ENCODE results near the gene GRIN2A.

GRIN2A gene

GRCh38 chr16:9800186-9800738 lies 382.0 kb downstream of the GRIN2A start:
- TF ChIP-seq SPI1 (IDR thresholded peaks at IDR 0.05; ENCODE audit: borderline replicate concordance, low read depth) (no peak), GABPA (IDR thresholded peaks at IDR 0.05; ENCODE audit: low read depth) (no peak), CTCF (IDR thresholded peaks at IDR 0.05; ENCODE audit: insufficient read depth, low read length) (no peak)
- H3K27ac ChIP-seq (replicated peaks) = no peak overlapping the region
- H3K27me3 ChIP-seq (ENCODE audit: insufficient read depth, poor library complexity, severe bottlenecking) = no peaks in the 10 kb centered on the region
- no peak for DNase-seq (ENCODE audit: low read depth in 1 of 2, low spot score in 1 of 2)
- H3K4me3 ChIP-seq (replicated peaks; ENCODE audit: insufficient read depth, low read length) = no peak overlapping the region

GRCh38 chr16:9798952-9799580 lies 383.2 kb downstream of the GRIN2A start:
- TF ChIP-seq CTCF (IDR thresholded peaks at IDR 0.05; ENCODE audit: insufficient read depth, low read length) (no peak), REST (IDR thresholded peaks at IDR 0.05; ENCODE audit: insufficient replicate concordance, low read depth) (no peak), GABPA (IDR thresholded peaks at IDR 0.05; ENCODE audit: low read depth) (no peak), SPI1 (IDR thresholded peaks at IDR 0.05; ENCODE audit: borderline replicate concordance, low read depth) (no peak), POLR2AphosphoS5 (IDR thresholded peaks at IDR 0.05; ENCODE audit: low read depth) (no peak)
- H3K27me3 ChIP-seq (ENCODE audit: insufficient read depth, poor library complexity, severe bottlenecking) = no peaks in the 10 kb centered on the region
- DNase-seq (ENCODE audit: low read depth in 1 of 2, low spot score in 1 of 2) = no peak
- no peak overlapping the region for H3K27ac ChIP-seq (replicated peaks)
- H3K4me3 ChIP-seq (replicated peaks; ENCODE audit: insufficient read depth, low read length) = no peak overlapping the region

GRCh38 chr16:9798474-9798873 lies 383.8 kb downstream of the GRIN2A start:
- H3K27me3 ChIP-seq (ENCODE audit: insufficient read depth, poor library complexity, severe bottlenecking) = no peaks in the 10 kb centered on the region
- no peak overlapping the region for H3K27ac ChIP-seq (replicated peaks)
- H3K4me3 ChIP-seq (replicated peaks; ENCODE audit: insufficient read depth, low read length) = no peak overlapping the region
- TF ChIP-seq CTCF (IDR thresholded peaks at IDR 0.05; ENCODE audit: insufficient read depth, low read length) (no peak), GABPA (IDR thresholded peaks at IDR 0.05; ENCODE audit: low read depth) (no peak), POLR2AphosphoS5 (IDR thresholded peaks at IDR 0.05; ENCODE audit: low read depth) (no peak), REST (IDR thresholded peaks at IDR 0.05; ENCODE audit: insufficient replicate concordance, low read depth) (no peak), SPI1 (IDR thresholded peaks at IDR 0.05; ENCODE audit: borderline replicate concordance, low read depth) (no peak)
- no peak for DNase-seq (ENCODE audit: low read depth in 1 of 2, low spot score in 1 of 2)

GRCh38 chr16:9797306-9797705 lies 384.9 kb downstream of the GRIN2A start:
- DNase-seq (ENCODE audit: low read depth in 1 of 2, low spot score in 1 of 2) = no peak
- H3K27me3 ChIP-seq (ENCODE audit: insufficient read depth, poor library complexity, severe bottlenecking) = no peaks in the 10 kb centered on the region
- H3K27ac ChIP-seq (replicated peaks) = no peak overlapping the region
- H3K4me3 ChIP-seq (replicated peaks; ENCODE audit: insufficient read depth, low read length) = no peak overlapping the region
- no peak for TF ChIP-seq REST (IDR thresholded peaks at IDR 0.05; ENCODE audit: insufficient replicate concordance, low read depth)
- TF ChIP-seq CTCF (IDR thresholded peaks at IDR 0.05; ENCODE audit: insufficient read depth, low read length) = no peak
- TF ChIP-seq GABPA (IDR thresholded peaks at IDR 0.05; ENCODE audit: low read depth) = no peak

Data from HL-60 (cell line).